ENCODE results near the gene CEPT1.

CEPT1 gene

DNA sequence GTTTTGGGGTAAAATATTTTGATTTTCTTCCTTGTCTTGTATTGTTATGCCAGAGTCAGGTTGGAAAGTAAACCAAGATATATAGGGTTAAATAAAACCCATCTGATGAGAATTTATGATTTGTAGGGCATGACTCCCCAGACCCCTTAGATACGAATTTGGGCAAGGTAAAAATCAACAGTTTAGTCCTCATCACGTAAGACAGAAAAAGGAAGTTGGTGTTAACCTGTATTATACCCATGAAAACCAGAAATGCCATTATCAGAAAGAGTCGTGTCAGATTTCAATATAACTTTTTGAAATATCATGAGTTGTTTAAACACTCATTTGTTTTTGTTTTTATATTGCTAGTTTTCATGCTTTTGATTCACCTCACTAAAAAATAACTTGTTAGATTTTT is 11.8 kb downstream of the CEPT1 start:
- Histone ChIP-seq H3K9me3 (ENCODE audit: insufficient read depth, low read depth, low read length) (no peaks in the 10 kb centered on the region), H3K36me3 (ENCODE audit: insufficient read depth, low read depth, low read length) (peaks cover 74% of the 10 kb centered on the region), H3K4me1 (ENCODE audit: insufficient read depth, low read length) (no peaks in the 10 kb centered on the region), H3K27me3 (ENCODE audit: insufficient read depth, low read length) (no peaks in the 10 kb centered on the region), H3K27ac (ENCODE audit: low read length) (no peak overlapping the region), H3K9ac (ENCODE audit: low read depth, low read length) (no peak overlapping the region), H3K4me3 (ENCODE audit: low read length) (no peak overlapping the region)

DNA sequence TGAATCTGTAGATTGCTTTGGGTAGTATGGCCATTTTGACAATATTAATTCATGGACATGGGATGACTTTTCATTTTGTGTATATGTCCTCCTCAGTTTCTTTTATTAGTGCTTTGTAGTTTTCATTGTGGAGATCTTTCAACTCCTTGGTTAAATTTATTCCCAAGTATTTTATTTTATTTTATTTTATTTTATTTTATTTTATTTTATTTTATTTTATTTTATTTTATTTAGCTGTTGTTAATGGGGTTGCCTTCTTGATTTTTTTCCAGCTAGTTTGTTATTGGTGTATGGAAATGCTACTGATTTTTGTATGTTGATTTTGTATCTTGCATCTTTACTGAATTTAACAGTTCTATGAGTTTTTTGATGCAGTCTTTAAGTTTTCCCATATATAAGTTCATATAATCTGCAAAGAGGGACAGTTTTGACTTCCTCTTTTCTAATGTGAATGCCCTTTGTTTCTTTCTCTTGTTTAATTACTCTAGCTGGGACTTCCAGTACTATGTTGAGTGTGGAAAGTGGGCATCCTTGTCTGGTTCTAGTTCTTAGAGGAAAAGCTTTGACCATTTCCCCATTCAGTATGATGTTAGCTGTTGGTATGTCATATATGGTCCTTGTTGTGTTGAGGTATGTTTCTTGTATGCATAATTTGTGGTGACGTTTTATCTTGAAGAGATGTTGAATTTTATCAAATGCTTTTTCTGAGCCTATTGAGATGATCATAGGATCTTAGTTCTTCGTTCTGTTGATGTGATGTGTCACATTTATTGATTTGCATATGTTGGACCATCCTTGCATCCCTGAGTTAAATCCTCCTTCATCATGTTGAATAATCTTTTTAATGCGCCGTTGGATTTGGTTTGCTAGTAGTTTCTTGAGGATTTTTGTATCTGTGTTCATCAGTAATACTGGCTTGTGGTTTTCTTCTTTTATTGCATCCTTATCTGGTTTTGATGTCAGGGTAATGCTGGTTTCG is 14.3 kb downstream of the CEPT1 start:
- Histone ChIP-seq H3K9me3 (ENCODE audit: insufficient read depth, low read depth, low read length) (no peaks in the 10 kb centered on the region), H3K36me3 (ENCODE audit: insufficient read depth, low read depth, low read length) (peaks cover 55% of the 10 kb centered on the region), H3K27me3 (ENCODE audit: insufficient read depth, low read length) (no peaks in the 10 kb centered on the region), H3K27ac (ENCODE audit: low read length) (no peak overlapping the region), H3K4me3 (ENCODE audit: low read length) (no peak overlapping the region), H3K4me1 (ENCODE audit: insufficient read depth, low read length) (no peaks in the 10 kb centered on the region), H3K9ac (ENCODE audit: low read depth, low read length) (no peak overlapping the region)

DNA sequence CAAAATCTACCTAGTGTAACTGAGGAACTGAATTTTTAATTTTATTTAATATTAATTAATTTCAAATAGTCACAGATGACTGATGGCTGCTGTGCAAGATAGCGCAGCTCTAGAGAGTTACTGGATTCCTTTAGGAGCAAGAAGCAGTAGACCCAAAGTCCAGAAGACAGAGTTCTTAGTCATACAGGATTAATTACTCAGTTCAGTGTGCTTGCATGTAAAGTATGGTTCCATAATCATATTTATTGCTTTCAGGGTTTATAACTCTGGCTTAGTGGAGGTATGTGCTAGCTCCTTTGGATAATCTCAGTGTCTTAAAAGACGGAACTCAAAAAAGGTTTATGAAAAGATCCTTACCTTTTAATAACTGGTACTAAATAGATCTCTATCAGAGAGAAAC is 17.4 kb downstream of the CEPT1 start:
- Histone ChIP-seq H3K9me3 (ENCODE audit: insufficient read depth, low read depth, low read length) (no peaks in the 10 kb centered on the region), H3K36me3 (ENCODE audit: insufficient read depth, low read depth, low read length) (peaks cover 49% of the 10 kb centered on the region), H3K27ac (ENCODE audit: low read length) (no peak overlapping the region), H3K9ac (ENCODE audit: low read depth, low read length) (no peak overlapping the region), H3K4me3 (ENCODE audit: low read length) (no peak overlapping the region), H3K4me1 (ENCODE audit: insufficient read depth, low read length) (no peaks in the 10 kb centered on the region), H3K27me3 (ENCODE audit: insufficient read depth, low read length) (no peaks in the 10 kb centered on the region)

DNA sequence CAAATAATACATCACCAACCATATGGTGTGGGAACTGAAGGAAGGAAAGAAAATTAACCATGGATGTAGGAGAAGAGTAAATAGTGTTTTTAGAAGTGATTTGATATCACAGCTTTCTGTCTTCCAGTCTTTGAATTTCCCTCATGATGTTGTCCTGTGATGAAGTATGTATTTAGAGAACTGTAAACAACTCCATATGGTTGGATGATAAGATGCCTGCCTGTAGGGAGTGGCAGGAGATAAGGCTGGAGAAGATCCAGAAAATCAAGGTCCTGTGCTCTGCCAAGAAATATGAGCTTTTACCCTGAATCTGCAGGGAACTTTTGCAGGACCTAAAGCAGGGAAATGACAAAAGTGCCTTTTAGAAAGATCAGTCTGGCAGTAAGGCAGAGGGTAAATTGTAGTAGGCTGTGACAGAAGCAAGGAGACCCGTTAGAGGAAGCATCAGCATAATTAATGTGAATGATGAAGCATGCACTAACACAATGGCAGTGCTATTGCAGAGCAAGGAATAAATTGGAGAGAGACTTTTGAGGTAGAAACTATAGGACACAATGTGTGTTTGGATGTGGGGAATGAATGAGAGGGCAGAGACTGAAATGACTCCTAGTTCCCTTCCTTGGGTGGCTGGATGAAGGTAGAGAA is 21.9 kb downstream of the CEPT1 start:
- Histone ChIP-seq H3K4me3 (ENCODE audit: low read length) (no peak overlapping the region), H3K36me3 (ENCODE audit: insufficient read depth, low read depth, low read length) (peaks cover 32% of the 10 kb centered on the region), H3K27me3 (ENCODE audit: insufficient read depth, low read length) (no peaks in the 10 kb centered on the region), H3K27ac (ENCODE audit: low read length) (no peak overlapping the region), H3K4me1 (ENCODE audit: insufficient read depth, low read length) (no peaks in the 10 kb centered on the region), H3K9me3 (ENCODE audit: insufficient read depth, low read depth, low read length) (no peaks in the 10 kb centered on the region), H3K9ac (ENCODE audit: low read depth, low read length) (no peak overlapping the region)

GRCh38 chr1:111162488-111162880 is 22.5 kb downstream of the CEPT1 start:
- Histone ChIP-seq H3K9me3 (ENCODE audit: insufficient read depth, low read depth, low read length) (no peaks in the 10 kb centered on the region), H3K4me3 (ENCODE audit: low read length) (no peak overlapping the region), H3K27ac (ENCODE audit: low read length) (no peak overlapping the region), H3K9ac (ENCODE audit: low read depth, low read length) (no peak overlapping the region), H3K27me3 (ENCODE audit: insufficient read depth, low read length) (no peaks in the 10 kb centered on the region), H3K4me1 (ENCODE audit: insufficient read depth, low read length) (no peaks in the 10 kb centered on the region), H3K36me3 (ENCODE audit: insufficient read depth, low read depth, low read length) (peaks cover 33% of the 10 kb centered on the region)

DNA sequence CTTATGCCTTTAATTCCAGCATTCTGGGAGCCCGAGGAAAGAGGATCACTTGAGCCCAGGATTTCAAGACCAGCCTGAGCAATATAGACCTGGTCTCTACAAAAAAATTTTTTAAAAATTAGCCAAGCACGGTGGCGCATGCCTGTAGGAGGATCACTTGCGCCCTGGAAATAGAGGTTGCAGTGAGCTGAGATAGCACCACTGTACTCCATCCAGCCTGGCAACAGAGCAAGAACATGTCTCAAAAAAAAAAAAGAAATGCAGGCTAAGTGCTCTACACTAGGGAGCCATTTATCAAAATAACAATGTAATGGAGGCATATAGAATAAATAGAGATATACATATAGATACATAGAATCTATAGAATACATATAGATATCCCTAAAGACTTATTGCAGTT is 23.3 kb downstream of the CEPT1 start:
- no peak overlapping the region for H3K27ac ChIP-seq (ENCODE audit: low read length)
- H3K36me3 ChIP-seq (ENCODE audit: insufficient read depth, low read depth, low read length), result peaks cover 40% of the 10 kb centered on the region
- no peaks in the 10 kb centered on the region for H3K9me3 ChIP-seq (ENCODE audit: insufficient read depth, low read depth, low read length)
- no peaks in the 10 kb centered on the region for H3K27me3 ChIP-seq (ENCODE audit: insufficient read depth, low read length)
- H3K4me3 ChIP-seq (ENCODE audit: low read length), result no peak overlapping the region
- no peak overlapping the region for H3K9ac ChIP-seq (ENCODE audit: low read depth, low read length)
- no peaks in the 10 kb centered on the region for H3K4me1 ChIP-seq (ENCODE audit: insufficient read depth, low read length)

DNA sequence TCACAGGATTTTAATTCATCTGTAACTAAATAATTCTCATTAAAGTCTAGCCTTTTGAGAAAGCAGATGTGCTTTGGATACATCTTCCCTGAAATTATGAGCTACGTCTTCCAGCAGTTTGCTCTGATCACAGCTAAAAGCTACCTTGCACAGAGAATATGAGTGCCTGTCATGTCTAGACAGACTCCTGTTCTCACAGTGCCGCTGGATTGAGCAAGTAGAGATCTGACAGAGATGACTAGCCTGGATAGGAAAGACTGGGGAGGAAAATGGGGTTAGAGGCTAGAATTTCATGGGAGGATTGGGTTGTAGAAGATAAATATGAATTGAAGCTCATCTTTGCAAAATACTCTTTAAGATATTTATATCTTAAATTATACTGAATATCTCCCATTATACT is 24.1 kb downstream of the CEPT1 start:
- Histone ChIP-seq H3K36me3 (ENCODE audit: insufficient read depth, low read depth, low read length) (peaks cover 45% of the 10 kb centered on the region), H3K27ac (ENCODE audit: low read length) (no peak overlapping the region)

GRCh38 chr1:111172463-111172862 is 32.4 kb downstream of the CEPT1 start:
- H3K36me3 ChIP-seq (ENCODE audit: insufficient read depth, low read depth, low read length), result peaks cover 55% of the 10 kb centered on the region
- H3K9me3 ChIP-seq (ENCODE audit: insufficient read depth, low read depth, low read length), result no peaks in the 10 kb centered on the region
- H3K4me3 ChIP-seq (ENCODE audit: low read length), result no peak overlapping the region

More for the DNA sequence above, 24.1 kb downstream of the CEPT1 start:
- no peaks in the 10 kb centered on the region for H3K27me3 ChIP-seq (ENCODE audit: insufficient read depth, low read length)
- no peak overlapping the region for H3K9ac ChIP-seq (ENCODE audit: low read depth, low read length)
- no peaks in the 10 kb centered on the region for H3K9me3 ChIP-seq (ENCODE audit: insufficient read depth, low read depth, low read length)
- H3K4me1 ChIP-seq (ENCODE audit: insufficient read depth, low read length), result no peaks in the 10 kb centered on the region
- H3K4me3 ChIP-seq (ENCODE audit: low read length), result no peak overlapping the region

DNA sequence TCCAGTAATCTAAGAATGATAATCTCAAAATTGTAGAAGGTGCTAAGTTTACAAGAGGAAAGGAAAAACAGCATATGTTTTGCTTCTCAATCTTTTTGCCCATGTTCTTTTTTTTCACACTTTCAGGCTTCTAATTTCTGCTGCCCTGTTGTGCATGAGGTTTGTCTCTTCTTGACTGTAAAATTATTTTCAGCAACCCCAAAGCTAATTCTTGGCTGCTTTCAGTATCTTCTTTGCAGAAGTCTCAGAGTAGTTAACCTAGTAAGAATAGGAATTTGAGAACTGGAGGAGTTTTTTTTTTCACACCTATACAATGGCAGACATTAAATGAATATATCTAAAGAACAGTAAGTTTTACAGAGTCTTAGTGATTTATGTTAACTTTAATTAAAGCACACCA is 34.0 kb downstream of the CEPT1 start:
- no peak overlapping the region for H3K27ac ChIP-seq (ENCODE audit: low read length)
- no peak overlapping the region for H3K9ac ChIP-seq (ENCODE audit: low read depth, low read length)
- peaks cover 57% of the 10 kb centered on the region for H3K36me3 ChIP-seq (ENCODE audit: insufficient read depth, low read depth, low read length)
- H3K9me3 ChIP-seq (ENCODE audit: insufficient read depth, low read depth, low read length), result no peaks in the 10 kb centered on the region
- H3K4me3 ChIP-seq (ENCODE audit: low read length), result no peak overlapping the region
- no peaks in the 10 kb centered on the region for H3K27me3 ChIP-seq (ENCODE audit: insufficient read depth, low read length)
- H3K4me1 ChIP-seq (ENCODE audit: insufficient read depth, low read length), result no peaks in the 10 kb centered on the region

More at GRCh38 chr1:111172463-111172862, 32.4 kb downstream of the CEPT1 start:
- H3K4me1 ChIP-seq (ENCODE audit: insufficient read depth, low read length), result no peaks in the 10 kb centered on the region
- no peak overlapping the region for H3K27ac ChIP-seq (ENCODE audit: low read length)
- H3K27me3 ChIP-seq (ENCODE audit: insufficient read depth, low read length), result no peaks in the 10 kb centered on the region
- H3K9ac ChIP-seq (ENCODE audit: low read depth, low read length), result no peak overlapping the region

DNA sequence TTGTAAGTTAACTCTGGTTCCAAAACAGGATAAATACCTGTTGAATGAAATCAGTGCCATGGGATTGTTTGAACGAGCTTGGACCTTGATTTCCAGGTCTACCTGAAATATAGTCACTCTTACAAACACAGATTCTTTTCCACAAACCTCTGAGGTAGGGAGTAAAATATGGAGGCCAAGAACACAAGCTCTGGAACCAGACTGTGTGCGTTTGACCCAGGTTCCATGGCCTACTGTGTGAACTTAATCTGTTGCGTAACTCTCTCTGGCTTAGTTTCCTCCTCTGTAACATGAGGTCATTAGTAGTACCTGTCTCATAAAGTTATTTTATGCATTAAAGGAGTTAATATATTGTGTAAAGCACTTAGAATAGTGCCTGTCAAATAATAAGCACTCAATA is 35.3 kb downstream of the CEPT1 start:
- Histone ChIP-seq H3K27me3 (ENCODE audit: insufficient read depth, low read length) (no peaks in the 10 kb centered on the region), H3K4me3 (ENCODE audit: low read length) (no peak overlapping the region), H3K36me3 (ENCODE audit: insufficient read depth, low read depth, low read length) (peaks cover 57% of the 10 kb centered on the region), H3K9ac (ENCODE audit: low read depth, low read length) (no peak overlapping the region), H3K4me1 (ENCODE audit: insufficient read depth, low read length) (no peaks in the 10 kb centered on the region), H3K9me3 (ENCODE audit: insufficient read depth, low read depth, low read length) (no peaks in the 10 kb centered on the region), H3K27ac (ENCODE audit: low read length) (no peak overlapping the region)

DNA sequence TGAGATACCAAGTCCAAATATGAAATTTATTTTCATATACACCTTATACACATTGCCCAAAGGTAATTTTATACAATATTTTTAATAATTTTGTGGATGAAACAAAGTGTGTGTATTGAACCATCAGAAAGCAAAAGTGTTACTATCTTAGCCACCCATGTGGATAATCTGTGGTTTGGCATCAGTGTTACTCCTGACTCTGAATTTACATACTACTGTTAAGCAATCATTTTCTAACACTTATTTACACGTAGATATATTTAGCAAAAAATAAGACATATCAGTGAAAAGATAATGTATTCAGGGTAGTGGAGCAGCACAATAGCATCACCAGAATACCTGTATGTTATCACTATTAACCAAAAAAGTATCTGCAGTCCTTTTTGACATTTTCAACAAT is 36.7 kb downstream of the CEPT1 start:
- H3K27me3 ChIP-seq (ENCODE audit: insufficient read depth, low read length), result no peaks in the 10 kb centered on the region
- no peak overlapping the region for H3K9ac ChIP-seq (ENCODE audit: low read depth, low read length)
- H3K9me3 ChIP-seq (ENCODE audit: insufficient read depth, low read depth, low read length), result no peaks in the 10 kb centered on the region
- no peak overlapping the region for H3K4me3 ChIP-seq (ENCODE audit: low read length)
- H3K27ac ChIP-seq (ENCODE audit: low read length), result no peak overlapping the region
- no peaks in the 10 kb centered on the region for H3K4me1 ChIP-seq (ENCODE audit: insufficient read depth, low read length)
- H3K36me3 ChIP-seq (ENCODE audit: insufficient read depth, low read depth, low read length), result peaks cover 53% of the 10 kb centered on the region

DNA sequence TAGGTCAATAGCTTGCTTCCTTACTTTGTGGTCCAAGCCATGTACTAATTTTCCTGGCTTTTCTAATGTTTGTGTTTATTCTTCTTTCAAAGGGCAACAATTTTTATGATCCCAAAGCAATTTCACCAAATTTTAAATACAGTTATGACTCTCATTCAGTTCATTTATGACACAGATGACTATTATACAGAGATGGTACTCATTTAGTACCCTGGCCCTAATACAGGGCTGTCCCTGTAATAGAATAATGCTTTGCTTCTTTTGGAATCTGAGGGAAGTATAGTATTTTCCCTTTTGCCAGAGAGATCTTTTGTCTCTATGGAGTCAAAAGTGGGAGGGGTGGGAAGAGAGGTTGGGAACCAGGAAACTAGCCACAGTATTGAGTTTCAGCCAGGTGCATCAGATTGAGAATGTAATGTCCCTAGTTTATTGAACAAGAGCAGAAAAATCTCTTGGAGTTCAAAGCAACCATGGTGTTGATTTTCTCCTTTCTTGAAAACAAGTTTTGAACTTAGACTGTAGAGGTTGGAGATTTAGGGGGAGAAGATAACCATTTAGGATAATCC is 40.0 kb downstream of the CEPT1 start:
- no peak overlapping the region for H3K4me3 ChIP-seq (ENCODE audit: low read length)
- H3K27ac ChIP-seq (ENCODE audit: low read length), result no peak overlapping the region
- H3K27me3 ChIP-seq (ENCODE audit: insufficient read depth, low read length), result no peaks in the 10 kb centered on the region
- no peaks in the 10 kb centered on the region for H3K4me1 ChIP-seq (ENCODE audit: insufficient read depth, low read length)
- no peak overlapping the region for H3K9ac ChIP-seq (ENCODE audit: low read depth, low read length)
- no peaks in the 10 kb centered on the region for H3K9me3 ChIP-seq (ENCODE audit: insufficient read depth, low read depth, low read length)
- peaks cover 62% of the 10 kb centered on the region for H3K36me3 ChIP-seq (ENCODE audit: insufficient read depth, low read depth, low read length)

Measured in iPS-20b (cell line).